ENCODE measurements around the gene CRMP1.

The CRMP1 gene

DNA sequence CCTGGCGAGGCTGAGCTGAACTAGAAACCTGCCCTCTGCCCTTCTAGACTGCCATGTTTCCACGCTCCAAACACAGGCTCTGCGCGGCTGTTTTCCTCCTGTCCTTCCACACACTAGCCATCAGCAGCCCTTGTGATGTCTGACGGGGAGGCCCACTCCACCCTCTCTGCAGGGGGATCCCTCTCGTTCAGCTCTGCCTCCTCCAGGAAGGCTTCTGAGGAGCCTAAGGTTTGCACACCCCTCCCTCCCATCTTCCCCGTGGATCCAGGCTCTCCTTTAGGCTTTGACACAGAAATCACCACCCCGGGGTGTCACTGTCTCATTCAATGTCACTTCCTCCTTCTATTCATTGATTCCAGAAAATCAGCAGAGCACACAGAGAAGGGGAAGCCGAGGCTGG, 38.6 kb upstream of the CRMP1 start:
- no peak for DNase-seq (ENCODE audit: low read depth)
- H3K4me3 ChIP-seq (ENCODE audit: control insufficient read depth, low read depth, low read length) = no peak overlapping the region
- TF ChIP-seq, protein P1, sequence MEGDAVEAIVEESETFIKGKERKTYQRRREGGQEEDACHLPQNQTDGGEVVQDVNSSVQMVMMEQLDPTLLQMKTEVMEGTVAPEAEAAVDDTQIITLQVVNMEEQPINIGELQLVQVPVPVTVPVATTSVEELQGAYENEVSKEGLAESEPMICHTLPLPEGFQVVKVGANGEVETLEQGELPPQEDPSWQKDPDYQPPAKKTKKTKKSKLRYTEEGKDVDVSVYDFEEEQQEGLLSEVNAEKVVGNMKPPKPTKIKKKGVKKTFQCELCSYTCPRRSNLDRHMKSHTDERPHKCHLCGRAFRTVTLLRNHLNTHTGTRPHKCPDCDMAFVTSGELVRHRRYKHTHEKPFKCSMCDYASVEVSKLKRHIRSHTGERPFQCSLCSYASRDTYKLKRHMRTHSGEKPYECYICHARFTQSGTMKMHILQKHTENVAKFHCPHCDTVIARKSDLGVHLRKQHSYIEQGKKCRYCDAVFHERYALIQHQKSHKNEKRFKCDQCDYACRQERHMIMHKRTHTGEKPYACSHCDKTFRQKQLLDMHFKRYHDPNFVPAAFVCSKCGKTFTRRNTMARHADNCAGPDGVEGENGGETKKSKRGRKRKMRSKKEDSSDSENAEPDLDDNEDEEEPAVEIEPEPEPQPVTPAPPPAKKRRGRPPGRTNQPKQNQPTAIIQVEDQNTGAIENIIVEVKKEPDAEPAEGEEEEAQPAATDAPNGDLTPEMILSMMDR (IDR thresholded peaks at IDR 0.05; ENCODE audit: control insufficient read depth, insufficient read depth, low read depth, low read length, missing control alignments) = no peak

DNA sequence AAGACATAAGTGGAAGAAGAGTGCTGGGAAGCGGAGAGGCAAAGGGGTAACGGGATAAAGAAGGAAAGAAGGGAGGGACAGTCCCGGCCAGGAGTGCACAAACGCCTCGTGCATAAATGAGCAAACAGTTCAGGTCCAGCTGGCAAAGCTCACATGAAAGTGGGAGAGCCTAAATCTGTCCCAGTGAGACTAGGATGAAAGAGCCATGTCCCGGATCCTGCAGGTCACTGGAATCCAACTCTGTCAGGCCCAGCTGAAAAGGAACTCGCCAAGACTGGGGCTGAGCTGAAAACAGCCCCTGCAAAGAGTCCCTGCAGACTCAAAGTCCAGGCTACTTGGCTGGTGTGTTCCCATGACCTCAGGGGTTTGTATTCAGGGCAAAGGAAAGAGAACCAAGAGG, 38.0 kb upstream of the CRMP1 start:
- TF ChIP-seq, protein P1 (IDR thresholded peaks at IDR 0.05; ENCODE audit: control insufficient read depth, insufficient read depth, low read depth, low read length, missing control alignments) = no peak
- no peak for DNase-seq (ENCODE audit: low read depth)
- H3K4me3 ChIP-seq (ENCODE audit: control insufficient read depth, low read depth, low read length) = no peak overlapping the region

DNA sequence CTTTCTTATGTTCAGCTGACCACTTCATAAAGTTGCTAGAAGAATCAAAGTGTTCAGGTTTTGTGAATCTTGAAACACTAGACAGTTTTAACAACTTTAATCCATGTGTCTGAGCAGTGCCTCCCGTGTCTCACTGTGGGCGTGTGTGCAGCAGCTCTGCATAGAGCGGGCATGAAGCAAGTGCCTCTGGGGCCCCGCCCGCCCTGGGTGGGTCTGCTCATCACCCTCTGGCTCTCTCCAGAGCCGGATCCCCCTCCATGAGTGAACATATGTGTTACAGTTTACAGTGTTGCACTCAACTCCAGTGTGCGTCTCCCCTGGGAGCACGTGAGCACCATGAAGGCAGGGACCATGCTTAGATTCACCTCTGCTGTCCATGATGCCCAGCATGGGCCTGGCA, 37.6 kb upstream of the CRMP1 start:
- DNase-seq (ENCODE audit: low read depth) = no peak
- TF ChIP-seq, protein P1 (IDR thresholded peaks at IDR 0.05; ENCODE audit: control insufficient read depth, insufficient read depth, low read depth, low read length, missing control alignments) = no peak
- no peak overlapping the region for H3K4me3 ChIP-seq (ENCODE audit: control insufficient read depth, low read depth, low read length)

DNA sequence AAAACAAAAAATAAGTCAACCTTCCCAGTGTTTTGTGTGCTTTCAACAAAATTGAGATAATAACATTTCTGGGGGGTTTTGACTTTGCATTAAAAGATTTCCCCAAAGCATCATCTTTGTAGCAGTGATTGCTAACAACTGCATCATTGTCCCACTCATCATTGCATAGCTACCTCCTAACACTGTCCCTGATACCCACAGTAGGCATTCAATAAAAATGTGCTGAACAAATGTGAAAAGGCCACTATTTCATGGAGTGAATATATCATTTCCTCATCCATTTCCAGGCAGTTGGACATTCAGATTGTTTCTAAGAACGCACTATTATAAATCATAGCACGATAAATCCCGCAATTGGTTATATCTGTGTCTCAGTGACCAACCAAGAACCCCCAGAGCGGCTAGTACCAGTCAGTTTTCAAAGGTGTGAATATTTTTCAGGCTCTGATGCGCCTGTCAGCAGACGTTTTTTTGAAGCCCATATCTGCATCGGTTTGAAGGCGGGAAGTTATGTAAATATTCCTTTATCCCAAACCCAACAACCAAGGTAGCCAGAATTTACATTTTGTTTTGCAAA, 36.0 kb upstream of the CRMP1 start:
- TF ChIP-seq, protein P1 (IDR thresholded peaks at IDR 0.05; ENCODE audit: control insufficient read depth, insufficient read depth, low read depth, low read length, missing control alignments) = no peak
- no peak for DNase-seq (ENCODE audit: low read depth)
- no peak overlapping the region for H3K4me3 ChIP-seq (ENCODE audit: control insufficient read depth, low read depth, low read length)

DNA sequence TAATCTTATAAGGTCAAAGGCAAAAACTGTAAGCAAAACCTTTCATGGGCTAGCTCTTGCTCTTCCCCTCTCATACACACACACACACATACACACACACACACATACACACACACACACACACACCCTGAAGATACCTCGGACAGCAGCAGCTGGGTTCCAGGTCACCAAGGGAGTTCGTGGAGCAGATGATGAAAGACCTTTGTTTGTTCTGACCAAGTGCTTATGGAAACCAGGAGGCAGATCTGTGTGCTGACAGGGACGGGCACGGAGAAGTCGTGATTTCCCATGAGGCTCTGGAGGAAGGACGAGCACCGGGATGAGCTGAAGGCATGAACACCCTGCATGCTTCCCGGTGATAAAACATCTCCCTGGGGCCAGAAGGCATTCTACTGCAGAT, 35.4 kb upstream of the CRMP1 start:
- no peak for DNase-seq (ENCODE audit: low read depth)
- TF ChIP-seq, protein P1 (IDR thresholded peaks at IDR 0.05; ENCODE audit: control insufficient read depth, insufficient read depth, low read depth, low read length, missing control alignments) = no peak
- H3K4me3 ChIP-seq (ENCODE audit: control insufficient read depth, low read depth, low read length) = no peak overlapping the region

DNA sequence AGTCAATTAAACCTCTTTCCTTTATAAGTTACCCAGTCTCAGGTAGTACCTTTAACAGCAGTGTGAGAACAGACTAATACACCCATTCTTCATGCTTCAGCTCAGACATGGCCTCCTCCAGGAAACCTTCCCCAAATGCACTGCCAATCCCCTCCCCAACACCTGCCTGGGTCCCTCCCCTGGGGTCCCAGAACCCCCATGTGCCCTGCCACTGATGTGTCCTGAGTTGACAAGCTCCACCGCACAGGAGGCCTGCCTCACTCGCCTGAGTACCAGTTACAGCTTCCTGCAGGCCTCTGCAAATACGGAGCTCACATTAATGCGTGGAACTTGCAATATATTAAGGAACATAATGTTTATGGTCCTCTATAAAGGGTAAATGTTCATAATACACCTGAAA, 34.9 kb upstream of the CRMP1 start:
- TF ChIP-seq, protein P1 (IDR thresholded peaks at IDR 0.05; ENCODE audit: control insufficient read depth, insufficient read depth, low read depth, low read length, missing control alignments) = no peak
- DNase-seq (ENCODE audit: low read depth) = no peak
- no peak overlapping the region for H3K4me3 ChIP-seq (ENCODE audit: control insufficient read depth, low read depth, low read length)

DNA sequence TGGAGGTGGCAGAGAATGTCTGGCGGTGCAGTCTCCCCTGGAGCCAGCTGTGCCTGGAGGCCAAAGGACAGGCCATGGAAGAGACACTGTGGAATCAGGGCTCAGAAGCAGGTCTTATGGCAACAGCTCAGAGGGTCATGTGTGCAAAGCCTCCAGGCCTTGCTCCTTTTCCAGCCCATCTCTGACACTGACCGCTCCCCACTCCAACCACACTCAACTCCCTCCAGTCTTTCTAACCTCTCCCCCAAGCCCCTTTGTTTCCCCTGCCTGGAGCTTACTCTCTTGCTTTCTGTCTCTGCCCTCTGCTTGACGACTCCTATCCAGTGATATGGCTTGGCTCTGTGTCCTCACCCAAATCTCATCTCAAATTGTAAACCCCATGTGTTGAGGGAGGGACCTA, 34.2 kb upstream of the CRMP1 start:
- no peak for DNase-seq (ENCODE audit: low read depth)

More for the DNA sequence above, 34.2 kb upstream of the CRMP1 start:
- TF ChIP-seq, protein P1 (IDR thresholded peaks at IDR 0.05; ENCODE audit: control insufficient read depth, insufficient read depth, low read depth, low read length, missing control alignments) = no peak
- no peak overlapping the region for H3K4me3 ChIP-seq (ENCODE audit: control insufficient read depth, low read depth, low read length)
